ENCODE data around the gene SLC2A4.

Gene SLC2A4

DNA sequence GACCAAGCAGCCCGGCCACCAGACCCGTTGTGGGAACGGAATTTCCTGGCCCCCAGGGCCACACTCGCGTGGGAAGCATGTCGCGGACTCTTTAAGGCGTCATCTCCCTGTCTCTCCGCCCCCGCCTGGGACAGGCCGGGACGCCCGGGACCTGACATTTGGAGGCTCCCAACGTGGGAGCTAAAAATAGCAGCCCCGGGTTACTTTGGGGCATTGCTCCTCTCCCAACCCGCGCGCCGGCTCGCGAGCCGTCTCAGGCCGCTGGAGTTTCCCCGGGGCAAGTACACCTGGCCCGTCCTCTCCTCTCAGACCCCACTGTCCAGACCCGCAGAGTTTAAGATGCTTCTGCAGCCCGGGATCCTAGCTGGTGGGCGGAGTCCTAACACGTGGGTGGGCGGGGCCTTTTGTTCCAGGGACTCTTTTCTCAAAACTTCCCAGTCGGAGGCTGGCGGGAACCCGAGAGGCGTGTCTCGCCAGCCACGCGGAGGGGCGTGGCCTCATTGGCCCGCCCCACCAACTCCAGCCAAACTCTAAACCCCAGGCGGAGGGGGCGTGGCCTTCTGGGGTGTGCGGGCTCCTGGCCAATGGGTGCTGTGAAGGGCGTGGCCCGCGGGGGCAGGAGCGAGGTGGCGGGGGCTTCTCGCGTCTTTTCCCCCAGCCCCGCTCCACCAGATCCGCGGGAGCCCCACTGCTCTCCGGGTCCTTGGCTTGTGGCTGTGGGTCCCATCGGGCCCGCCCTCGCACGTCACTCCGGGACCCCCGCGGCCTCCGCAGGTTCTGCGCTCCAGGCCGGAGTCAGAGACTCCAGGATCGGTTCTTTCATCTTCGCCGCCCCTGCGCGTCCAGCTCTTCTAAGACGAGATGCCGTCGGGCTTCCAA, at the start of gene SLC2A4:
Gene SLC2A4, plus strand, starts transcription at position 645 of the 879 bp plus-strand sequence. Its CDS starts 217 bp downstream, at position 862.
- Histone ChIP-seq H3K4me3 (ENCODE audit: low read depth, low read length) (peak within 1 kb of the TSS; percentile 75), H2AFZ (ENCODE audit: low read length, unreplicated experiment) (peak within 1 kb of the TSS; percentile 40), H3K36me3 (ENCODE audit: insufficient read depth, low read length) (no peaks in the 10 kb centered on the region), H3K27ac (ENCODE audit: low read depth, low read length) (peak within 1 kb of the TSS; percentile 53; the same call in 1 of the 2 replicates), H3K79me2 (ENCODE audit: control insufficient read depth, insufficient read depth, low read length, unreplicated experiment) (no peaks in the 10 kb centered on the region), H3K27me3 (ENCODE audit: insufficient read depth, low read length) (peaks cover 31% of the 10 kb centered on the region), H3K4me1 (ENCODE audit: control insufficient read depth, insufficient read depth, low read length, unreplicated experiment) (no peaks in the 10 kb centered on the region)

DNA sequence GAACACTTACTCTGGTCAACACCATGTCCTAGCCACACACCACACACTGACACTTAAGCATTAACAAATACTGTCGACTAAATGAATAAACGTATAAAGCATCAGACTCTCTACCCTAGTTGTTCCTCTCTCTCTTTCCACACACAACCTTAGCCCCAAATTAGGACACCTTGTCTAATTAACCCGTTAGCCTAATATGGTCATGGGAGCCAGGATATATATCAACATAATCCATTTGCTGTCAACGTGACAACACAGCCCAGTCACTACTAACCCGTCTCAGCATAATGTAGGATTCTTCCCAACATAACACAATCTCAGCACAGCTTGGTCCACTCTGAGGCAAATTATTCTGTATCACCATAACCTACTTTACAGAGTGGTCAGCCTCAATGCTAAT, 49.4 kb upstream of the SLC2A4 start:
- H3K27me3 ChIP-seq (ENCODE audit: insufficient read depth, low read length) = no peaks in the 10 kb centered on the region
- peaks cover 37% of the 10 kb centered on the region for H3K4me1 ChIP-seq (ENCODE audit: control insufficient read depth, insufficient read depth, low read length, unreplicated experiment)
- no peak overlapping the region for H3K27ac ChIP-seq (ENCODE audit: low read depth, low read length)
- peak overlapping the region; percentile 94 for H3K4me3 ChIP-seq (ENCODE audit: low read depth, low read length)
- no peak overlapping the region for H2AFZ ChIP-seq (ENCODE audit: low read length, unreplicated experiment)
- peaks cover 16% of the 10 kb centered on the region for H3K36me3 ChIP-seq (ENCODE audit: insufficient read depth, low read length)
- H3K79me2 ChIP-seq (ENCODE audit: control insufficient read depth, insufficient read depth, low read length, unreplicated experiment) = peaks cover 70% of the 10 kb centered on the region

DNA sequence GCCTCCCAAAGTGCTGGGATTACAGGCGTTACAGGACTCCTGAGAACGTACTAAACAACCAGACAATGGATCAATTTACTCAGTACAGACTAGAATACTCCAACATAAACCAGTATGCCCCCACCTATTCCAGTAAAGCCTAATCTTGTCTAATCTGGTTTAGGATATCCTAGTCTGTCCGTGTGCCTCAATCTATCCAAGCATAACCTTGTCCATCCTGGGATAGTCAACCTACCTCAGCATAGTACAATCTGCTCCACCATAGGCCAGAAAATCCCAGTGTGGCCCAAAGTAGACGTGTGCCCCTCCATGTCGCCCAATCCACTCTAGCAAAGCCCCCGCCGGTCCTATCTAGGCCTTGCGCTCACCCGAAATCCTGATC, 47.8 kb upstream of the SLC2A4 start:
- Histone ChIP-seq H3K27me3 (ENCODE audit: insufficient read depth, low read length) (no peaks in the 10 kb centered on the region), H3K36me3 (ENCODE audit: insufficient read depth, low read length) (peaks cover 19% of the 10 kb centered on the region; the same call in 1 of the 2 replicates), H3K27ac (ENCODE audit: low read depth, low read length) (peak overlapping the region; percentile 68), H3K4me3 (ENCODE audit: low read depth, low read length) (peak overlapping the region; percentile 94), H3K4me1 (ENCODE audit: control insufficient read depth, insufficient read depth, low read length, unreplicated experiment) (peaks cover 36% of the 10 kb centered on the region), H3K79me2 (ENCODE audit: control insufficient read depth, insufficient read depth, low read length, unreplicated experiment) (peaks cover 77% of the 10 kb centered on the region), H2AFZ (ENCODE audit: low read length, unreplicated experiment) (peak overlapping the region; percentile 72)

DNA sequence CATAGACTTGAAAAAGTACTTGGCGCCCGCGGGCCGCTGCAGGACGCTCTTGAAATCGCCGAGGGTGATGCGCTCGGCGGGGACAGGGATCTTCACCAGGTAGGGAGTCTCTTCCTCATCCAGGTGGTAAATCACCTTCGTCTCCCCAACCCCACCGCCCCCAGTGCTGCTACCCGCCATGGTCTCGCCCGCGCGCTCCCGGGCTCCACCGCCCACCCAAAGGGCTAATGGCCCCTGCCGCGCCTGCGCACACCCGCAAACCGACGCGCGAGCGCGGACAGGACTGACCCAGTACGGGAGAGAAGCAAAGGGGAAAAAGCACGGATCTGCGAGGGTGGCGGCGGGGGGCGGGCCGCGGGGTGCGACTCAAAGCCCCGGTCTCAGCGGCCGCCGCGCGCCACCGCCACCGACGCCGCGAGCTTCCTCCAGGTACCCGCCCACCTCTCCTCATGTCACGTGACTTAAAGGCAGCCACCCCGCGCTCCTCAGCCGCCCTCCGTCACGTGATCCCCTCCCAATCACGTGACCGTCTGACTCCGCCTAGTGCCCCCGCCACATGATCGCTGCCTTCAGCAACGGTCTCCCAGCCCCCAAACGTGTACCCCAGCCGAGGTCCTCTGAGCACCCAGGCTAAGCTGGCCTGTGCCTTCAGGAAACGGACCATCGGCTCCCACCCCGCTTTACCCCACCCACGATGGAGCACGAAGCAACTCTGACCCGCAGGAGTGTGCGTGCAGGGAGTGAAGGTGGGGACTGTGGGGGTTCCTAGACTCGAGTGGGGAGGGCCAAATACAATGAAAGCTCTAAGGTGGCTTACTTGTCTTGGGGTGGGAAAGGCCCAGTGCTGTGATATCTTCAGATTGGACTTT, 47.2 kb upstream of the SLC2A4 start, which contains the start of gene DVL2:
Gene DVL2, minus strand, starts transcription at position 435 of the 869 bp plus-strand sequence. Its CDS starts 255 bp downstream, at position 180.
- Histone ChIP-seq H3K79me2 (ENCODE audit: control insufficient read depth, insufficient read depth, low read length, unreplicated experiment) (peaks cover 83% of the 10 kb centered on the region), H2AFZ (ENCODE audit: low read length, unreplicated experiment) (peak within 1 kb of the TSS; percentile 72), H3K4me3 (ENCODE audit: low read depth, low read length) (peak within 1 kb of the TSS; percentile 94), H3K4me1 (ENCODE audit: control insufficient read depth, insufficient read depth, low read length, unreplicated experiment) (peaks cover 36% of the 10 kb centered on the region), H3K36me3 (ENCODE audit: insufficient read depth, low read length) (peaks cover 16% of the 10 kb centered on the region; the same call in 1 of the 2 replicates), H3K27me3 (ENCODE audit: insufficient read depth, low read length) (no peaks in the 10 kb centered on the region), H3K27ac (ENCODE audit: low read depth, low read length) (peak within 1 kb of the TSS; percentile 68)

DNA sequence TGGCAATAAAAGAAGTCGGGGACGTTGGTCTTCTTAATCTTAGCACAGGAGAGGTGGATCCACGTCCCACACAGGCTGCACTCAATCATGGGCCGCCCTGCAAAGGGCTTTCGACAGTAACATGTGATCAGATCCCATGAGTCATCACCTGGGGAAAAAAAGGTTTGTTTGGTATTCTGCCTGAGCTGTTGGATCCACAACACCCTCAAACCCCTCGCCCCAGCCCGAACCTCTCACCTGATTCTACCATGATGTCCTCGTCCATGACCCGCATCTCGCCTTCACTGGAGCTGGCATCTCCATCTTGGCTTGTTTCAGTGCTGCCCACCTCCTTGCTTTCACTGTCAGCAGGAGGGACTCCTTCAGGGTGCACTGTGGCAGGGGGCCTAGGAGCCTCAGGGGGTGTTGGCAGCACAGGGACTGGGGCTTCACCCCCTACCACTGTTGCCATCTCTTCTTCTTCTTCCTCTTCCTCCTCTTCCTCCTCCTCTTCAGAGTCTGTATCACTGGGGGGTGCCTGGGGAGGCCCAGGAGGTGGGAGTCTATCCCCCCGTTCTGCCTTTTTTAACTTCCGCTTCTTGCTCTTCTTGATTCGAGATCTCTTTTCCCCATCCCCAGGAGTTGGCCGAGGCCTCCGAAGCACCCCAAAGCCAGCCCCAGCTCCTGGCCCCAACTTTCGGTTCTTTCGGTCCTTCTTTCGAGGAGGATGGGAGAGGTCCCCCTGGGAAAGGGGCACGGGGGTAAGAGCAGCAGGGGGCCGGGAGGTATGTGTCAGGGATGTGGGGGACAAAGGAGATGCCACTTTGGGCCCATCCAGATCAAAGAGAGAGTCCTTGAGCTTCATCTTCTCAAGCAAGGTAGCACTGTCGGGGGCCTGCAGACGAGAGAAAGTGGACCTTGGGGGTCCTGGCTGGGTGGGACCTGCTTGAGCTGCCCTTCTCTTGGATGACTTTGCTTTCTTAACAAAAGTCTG, 45.5 kb upstream of the SLC2A4 start:
- no peak overlapping the region for H2AFZ ChIP-seq (ENCODE audit: low read length, unreplicated experiment)
- peak overlapping the region; percentile 94 for H3K4me3 ChIP-seq (ENCODE audit: low read depth, low read length)
- H3K79me2 ChIP-seq (ENCODE audit: control insufficient read depth, insufficient read depth, low read length, unreplicated experiment) = peaks cover 79% of the 10 kb centered on the region
- peaks cover 25% of the 10 kb centered on the region; the same call in 1 of the 2 replicates for H3K36me3 ChIP-seq (ENCODE audit: insufficient read depth, low read length)
- no peaks in the 10 kb centered on the region for H3K27me3 ChIP-seq (ENCODE audit: insufficient read depth, low read length)
- H3K4me1 ChIP-seq (ENCODE audit: control insufficient read depth, insufficient read depth, low read length, unreplicated experiment) = peaks cover 47% of the 10 kb centered on the region
- peak overlapping the region; percentile 52 for H3K27ac ChIP-seq (ENCODE audit: low read depth, low read length)

DNA sequence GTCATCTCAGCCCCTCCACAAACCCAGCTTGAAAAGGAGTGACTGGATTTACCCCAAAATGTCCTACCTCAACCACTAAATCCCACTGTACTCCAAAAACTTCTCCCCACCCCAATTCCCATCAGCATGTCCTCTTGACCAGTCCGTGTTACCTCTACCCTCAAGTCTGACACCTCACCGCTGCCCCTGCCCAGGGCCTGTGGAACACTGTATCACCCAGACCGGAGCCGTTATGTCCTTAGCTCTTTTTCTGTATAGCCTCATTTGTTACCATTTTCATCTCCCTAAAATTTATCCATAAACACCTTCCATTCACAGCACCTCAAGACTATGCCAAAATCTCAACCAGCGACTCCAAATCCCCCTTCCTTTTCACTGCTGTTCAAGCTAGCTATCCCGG, 44.7 kb upstream of the SLC2A4 start:
- H3K27ac ChIP-seq (ENCODE audit: low read depth, low read length) = peak overlapping the region; percentile 77
- peaks cover 79% of the 10 kb centered on the region for H3K79me2 ChIP-seq (ENCODE audit: control insufficient read depth, insufficient read depth, low read length, unreplicated experiment)
- no peak overlapping the region for H2AFZ ChIP-seq (ENCODE audit: low read length, unreplicated experiment)
- H3K36me3 ChIP-seq (ENCODE audit: insufficient read depth, low read length) = peaks cover 25% of the 10 kb centered on the region; the same call in 1 of the 2 replicates
- H3K4me1 ChIP-seq (ENCODE audit: control insufficient read depth, insufficient read depth, low read length, unreplicated experiment) = peaks cover 48% of the 10 kb centered on the region
- peak overlapping the region; percentile 97 for H3K4me3 ChIP-seq (ENCODE audit: low read depth, low read length)
- H3K27me3 ChIP-seq (ENCODE audit: insufficient read depth, low read length) = no peaks in the 10 kb centered on the region

DNA sequence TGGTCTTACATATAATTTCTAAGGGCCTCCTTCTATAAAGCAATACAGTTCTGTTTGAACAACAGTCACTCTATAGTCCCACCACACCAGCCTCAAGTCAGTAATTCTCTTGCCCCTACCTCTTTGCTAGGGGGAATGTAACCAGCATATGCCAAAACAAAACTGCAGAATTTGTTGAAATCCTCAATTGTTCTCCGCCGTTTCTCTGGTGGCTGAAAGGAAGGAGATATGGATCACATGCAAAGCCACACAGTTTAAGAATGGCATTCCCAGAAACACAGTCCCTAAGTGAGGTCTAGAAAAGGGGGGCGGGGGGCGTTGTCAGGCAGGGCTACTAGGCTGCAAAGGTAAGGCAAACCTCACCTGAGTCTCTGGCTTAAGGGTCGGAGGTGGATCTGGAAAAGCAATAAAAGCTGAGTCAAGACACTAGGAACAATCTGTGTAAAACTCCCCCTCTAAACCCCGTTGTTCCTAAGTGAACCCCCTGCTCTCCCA, 44.2 kb upstream of the SLC2A4 start:
- Histone ChIP-seq H3K27ac (ENCODE audit: low read depth, low read length) (peak overlapping the region; percentile 77), H3K36me3 (ENCODE audit: insufficient read depth, low read length) (peaks cover 22% of the 10 kb centered on the region; the same call in 1 of the 2 replicates), H3K4me3 (ENCODE audit: low read depth, low read length) (peak overlapping the region; percentile 97), H3K79me2 (ENCODE audit: control insufficient read depth, insufficient read depth, low read length, unreplicated experiment) (peaks cover 78% of the 10 kb centered on the region), H2AFZ (ENCODE audit: low read length, unreplicated experiment) (no peak overlapping the region), H3K4me1 (ENCODE audit: control insufficient read depth, insufficient read depth, low read length, unreplicated experiment) (peaks cover 43% of the 10 kb centered on the region), H3K27me3 (ENCODE audit: insufficient read depth, low read length) (no peaks in the 10 kb centered on the region)

DNA sequence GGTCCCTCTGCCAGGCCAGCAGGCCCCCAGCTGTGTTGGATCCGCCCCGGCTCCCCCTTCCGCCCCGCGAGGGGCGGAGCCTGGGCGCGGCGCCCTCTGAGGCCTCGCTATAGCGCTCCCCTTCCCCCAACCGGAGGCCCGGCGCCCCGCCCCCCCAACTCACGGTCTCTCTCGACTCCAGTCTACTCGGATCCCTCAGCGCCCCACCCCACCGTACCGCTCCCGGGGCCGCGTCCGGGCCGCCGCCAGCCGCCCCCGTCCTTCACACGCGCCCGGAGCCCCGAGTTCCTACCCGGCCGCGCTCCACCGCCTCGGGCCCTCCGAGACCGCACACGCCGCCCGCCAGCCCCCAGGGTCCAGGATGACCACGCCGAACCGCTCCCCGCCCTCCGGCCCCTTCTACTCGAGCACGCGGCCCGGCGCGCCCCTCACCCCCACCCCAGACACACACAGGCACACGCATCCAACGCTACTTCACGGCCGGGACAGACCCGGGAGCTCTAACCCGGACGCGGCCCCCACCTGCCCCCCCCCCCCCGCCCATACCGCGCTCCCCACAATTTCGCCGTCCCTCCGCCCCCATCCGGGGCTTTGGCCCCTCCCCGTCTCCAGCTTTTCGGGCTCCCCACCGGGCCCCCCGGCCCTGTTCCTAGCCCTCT, 43.6 kb upstream of the SLC2A4 start:
- H3K36me3 ChIP-seq (ENCODE audit: insufficient read depth, low read length) = peaks cover 22% of the 10 kb centered on the region; the same call in 1 of the 2 replicates
- peak overlapping the region; percentile 77 for H3K27ac ChIP-seq (ENCODE audit: low read depth, low read length)
- no peaks in the 10 kb centered on the region for H3K27me3 ChIP-seq (ENCODE audit: insufficient read depth, low read length)
- H2AFZ ChIP-seq (ENCODE audit: low read length, unreplicated experiment) = no peak overlapping the region
- H3K4me1 ChIP-seq (ENCODE audit: control insufficient read depth, insufficient read depth, low read length, unreplicated experiment) = peaks cover 39% of the 10 kb centered on the region
- peaks cover 72% of the 10 kb centered on the region for H3K79me2 ChIP-seq (ENCODE audit: control insufficient read depth, insufficient read depth, low read length, unreplicated experiment)
- H3K4me3 ChIP-seq (ENCODE audit: low read depth, low read length) = peak overlapping the region; percentile 97

DNA sequence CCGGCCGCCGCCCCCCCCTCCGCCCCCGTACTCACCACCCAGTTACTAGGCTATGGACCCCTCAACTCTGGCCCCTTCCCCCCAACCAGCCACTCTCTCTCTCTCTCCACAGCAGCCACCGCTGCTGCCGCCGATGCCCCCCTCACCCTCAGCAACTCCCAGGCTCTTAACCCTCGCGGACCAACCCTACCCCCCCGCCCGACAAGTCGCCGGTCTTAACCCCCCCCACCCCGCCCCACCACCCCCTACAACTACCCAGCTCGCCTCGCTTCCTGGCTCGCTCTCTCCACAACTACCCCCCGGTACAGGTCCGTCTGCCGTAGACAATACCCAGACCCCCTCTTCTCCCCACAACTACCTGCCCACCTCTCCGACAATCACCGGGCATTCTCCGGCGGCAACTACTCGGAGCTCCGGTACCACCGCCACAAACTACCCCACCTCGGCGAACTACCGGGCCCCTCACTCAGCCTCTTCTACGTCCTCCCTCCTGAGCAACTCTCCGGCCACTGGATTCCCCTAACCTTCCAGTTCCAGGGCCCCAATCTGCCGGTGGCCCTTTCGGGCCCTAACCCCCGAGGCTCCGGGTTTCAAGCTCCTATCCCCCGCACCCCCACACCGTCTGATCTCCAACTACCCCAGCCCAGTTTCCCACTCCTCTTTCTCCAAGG, 43.0 kb upstream of the SLC2A4 start:
- Histone ChIP-seq H3K36me3 (ENCODE audit: insufficient read depth, low read length) (peaks cover 22% of the 10 kb centered on the region; the same call in 1 of the 2 replicates), H2AFZ (ENCODE audit: low read length, unreplicated experiment) (no peak overlapping the region), H3K27ac (ENCODE audit: low read depth, low read length) (peak overlapping the region; percentile 77), H3K4me1 (ENCODE audit: control insufficient read depth, insufficient read depth, low read length, unreplicated experiment) (peaks cover 42% of the 10 kb centered on the region), H3K79me2 (ENCODE audit: control insufficient read depth, insufficient read depth, low read length, unreplicated experiment) (peaks cover 66% of the 10 kb centered on the region), H3K27me3 (ENCODE audit: insufficient read depth, low read length) (no peaks in the 10 kb centered on the region), H3K4me3 (ENCODE audit: low read depth, low read length) (peak overlapping the region; percentile 97)

Data from ACC112 (cell line).